HG03135 (cell line): ENCODE results near the gene CENPM.

Experiments
- ATAC-seq: cut with Tn5 transposase; IDR thresholded peaks from one replicate; pipeline ENCODE4 v1.9.1; 2021; ENCODE audit warnings: mild to moderate bottlenecking, moderate library complexity; ENCODE audit not compliant: unreplicated experiment

The CENPM gene

DNA sequence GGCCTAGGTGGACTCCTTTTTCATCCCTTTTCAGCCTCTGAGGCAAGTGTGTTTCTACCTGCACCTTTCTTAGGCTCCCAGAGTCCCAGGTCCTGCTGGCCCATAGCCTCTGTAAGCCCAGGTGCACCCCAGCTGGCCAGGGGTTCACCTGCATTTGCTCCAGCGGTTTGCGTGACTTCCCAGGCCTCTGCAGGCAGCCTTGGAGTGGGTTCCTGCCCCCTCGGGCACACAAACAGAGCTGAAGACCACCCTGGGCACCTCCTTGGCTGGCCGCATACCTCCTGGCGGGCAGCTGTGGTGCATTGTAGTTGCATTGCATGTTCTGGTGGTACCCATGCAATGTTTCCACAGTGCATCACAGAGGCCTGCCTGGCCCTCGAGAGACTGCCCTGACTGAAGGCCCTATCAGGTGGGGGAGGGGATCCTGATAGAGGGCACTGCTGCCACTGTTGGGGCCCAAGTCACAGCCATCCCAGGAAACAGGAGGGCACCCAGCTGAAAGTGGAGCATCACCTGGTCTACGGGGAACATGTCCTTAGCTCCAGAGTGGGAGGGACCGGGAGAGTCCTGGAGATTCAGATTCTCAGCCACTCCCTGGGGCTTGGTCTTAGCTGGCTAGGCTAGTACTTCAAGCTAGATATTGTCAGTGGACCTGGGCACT lies 46.2 kb downstream of the CENPM start:
- no peak for ATAC-seq

DNA sequence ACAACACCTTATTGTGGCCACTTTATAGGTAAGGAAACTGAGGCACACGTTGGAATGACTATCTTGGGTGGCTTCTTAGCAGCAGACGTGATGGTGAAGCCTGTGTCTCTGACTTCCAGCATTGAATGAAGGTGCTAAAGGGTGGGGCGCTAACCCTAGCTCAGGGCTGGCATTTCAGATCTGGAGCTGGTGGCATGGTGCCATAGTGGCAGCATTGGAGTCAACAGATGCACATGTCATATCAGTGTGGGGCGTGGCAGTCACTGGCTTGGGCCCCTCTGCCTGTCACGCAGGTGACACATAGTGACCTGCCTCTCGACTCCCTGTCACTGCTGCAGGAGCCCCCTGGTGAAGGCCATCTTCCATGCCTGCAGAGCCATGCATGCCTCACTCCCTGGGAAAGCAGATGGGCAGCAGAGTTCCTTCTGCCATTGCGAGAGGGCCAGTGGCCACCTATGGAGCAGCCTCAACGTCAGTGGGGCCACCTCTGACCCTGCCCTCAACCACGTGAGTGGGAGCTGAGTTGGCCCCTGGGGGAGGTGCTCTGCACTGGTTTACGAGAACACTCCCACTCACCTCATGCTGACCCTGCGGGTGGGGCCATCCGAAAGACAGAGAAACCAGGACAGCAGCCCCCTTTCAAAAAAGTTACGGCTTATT lies 46.8 kb downstream of the CENPM start:
- no peak for ATAC-seq

DNA sequence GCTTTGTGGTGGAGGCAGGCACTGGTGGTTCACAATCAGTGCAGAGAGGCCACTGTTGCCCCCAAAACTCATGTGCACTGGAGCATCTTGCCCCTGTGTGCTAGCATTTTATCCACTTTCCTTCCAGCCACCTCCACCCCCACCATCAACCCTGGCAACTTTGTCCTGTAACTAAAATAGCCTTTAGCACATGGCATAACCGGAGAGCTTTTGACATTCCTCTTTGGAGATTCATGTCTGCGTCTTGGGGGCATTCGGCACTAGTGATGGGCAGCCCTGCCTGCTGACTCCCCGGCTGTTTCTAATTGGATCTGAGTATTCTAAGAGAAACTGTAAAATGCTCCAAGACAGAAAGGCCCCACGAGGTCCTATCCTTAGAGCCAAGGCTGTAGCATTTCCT lies 47.8 kb downstream of the CENPM start:
- ATAC-seq = no peak

DNA sequence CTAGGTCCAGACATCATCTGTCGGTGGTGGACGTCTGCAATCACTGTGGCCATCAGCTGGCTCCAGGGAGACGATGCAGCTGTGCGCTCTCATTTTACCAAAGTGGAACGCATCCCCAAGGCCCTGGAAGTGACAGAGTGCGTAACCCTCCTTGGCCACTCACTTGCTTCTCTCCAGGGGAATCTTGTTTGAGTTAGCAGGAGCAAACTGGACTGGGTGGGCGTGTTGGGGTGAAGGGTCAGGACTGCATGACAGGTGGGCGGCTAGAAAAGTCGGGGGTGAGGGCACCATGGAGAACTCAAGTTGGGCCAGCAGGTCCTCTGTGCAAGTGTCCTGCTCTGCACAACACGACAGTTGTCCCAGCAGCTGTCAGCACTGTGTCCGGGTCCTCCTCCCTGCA lies 48.3 kb downstream of the CENPM start:
- ATAC-seq = no peak

DNA sequence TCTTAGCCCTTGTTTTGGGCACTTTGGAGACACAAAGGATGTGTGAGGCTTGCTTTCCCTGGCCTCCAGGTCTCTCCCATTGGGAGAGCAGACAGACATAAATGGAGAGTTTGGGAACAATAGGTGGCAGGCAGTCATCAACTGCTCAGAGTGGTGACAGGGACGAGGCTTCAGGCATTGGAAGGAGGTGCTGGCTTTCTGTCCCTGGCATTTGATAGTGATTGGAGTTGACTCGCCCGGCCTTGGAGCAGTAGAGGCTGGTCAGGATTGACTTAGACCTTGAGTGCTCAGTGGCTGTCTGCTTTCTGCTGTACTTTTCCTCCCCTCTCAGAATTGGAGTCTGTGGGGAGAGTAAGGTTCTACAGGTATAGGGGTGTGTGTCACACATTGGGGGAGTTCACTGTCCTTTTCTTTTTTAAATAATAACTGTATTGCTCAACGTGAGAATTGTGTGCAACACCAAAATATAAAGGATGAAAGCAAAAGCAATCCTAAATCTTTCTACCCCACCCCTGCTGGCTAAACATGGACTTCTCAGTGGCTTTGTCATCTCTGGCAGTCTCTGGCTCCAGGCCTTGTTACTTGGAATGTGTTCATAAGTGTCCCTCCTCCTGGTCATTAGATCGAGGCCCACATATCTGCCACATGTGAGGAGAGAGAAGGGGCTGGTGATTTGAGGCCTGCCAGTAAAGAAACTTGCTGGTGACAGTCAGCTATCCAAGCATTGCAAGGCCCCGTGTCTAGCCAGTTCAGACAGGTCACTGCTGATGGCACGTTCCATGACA lies 53.2 kb downstream of the CENPM start:
- ATAC-seq = no peak

DNA sequence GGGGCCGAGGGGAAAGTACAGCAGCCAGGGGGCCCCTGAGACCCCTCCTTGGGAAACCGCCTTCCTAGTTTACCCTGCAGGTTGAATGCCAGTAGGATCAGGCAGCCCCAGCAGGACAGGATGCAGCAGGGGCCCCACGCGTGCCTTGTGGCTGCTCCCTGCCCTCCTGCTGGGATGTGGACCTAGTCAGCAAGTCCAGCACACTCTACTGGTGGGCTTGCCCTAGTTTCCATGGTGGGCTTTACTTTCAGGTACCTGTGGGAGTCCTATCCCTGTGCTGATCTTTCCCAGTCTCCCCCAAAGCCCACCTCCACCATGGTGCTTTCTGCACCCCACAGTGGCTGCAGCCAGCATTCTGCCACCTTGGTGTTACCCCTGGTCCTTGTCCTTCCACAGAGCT lies 54.2 kb downstream of the CENPM start:
- no peak for ATAC-seq

DNA sequence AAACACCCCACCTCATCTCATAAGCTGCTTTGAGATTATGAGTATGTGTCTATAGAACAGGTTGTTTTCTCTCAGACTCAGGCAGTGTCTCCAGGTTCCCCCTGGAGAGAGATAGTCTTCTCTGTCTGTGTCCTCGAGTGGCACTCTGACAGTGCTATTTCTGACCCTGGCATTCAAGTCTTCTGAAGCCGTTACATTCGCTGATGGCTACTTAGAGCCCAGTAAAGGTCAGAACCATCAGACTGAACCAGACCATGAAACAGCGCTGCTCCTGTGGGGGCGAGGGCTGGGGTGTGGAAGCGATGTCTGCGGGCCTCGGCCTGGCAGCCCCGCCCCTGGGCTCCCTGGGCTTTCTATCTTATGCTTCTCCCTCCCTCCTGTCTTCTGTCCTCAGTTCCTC lies 55.5 kb downstream of the CENPM start:
- ATAC-seq = no peak
